Measurements from ENCODE around the gene MBD5. TPM values are rescaled to one million over a fixed set of nuclear protein-coding genes. Genes with fewer than 3 reads are reported as not detected.

Gene MBD5
- 18.5 and 21.3 TPM in 2 replicates for total RNA-seq

GRCh38 chr2:148021059-148021861 is at the start of gene MBD5:
Gene MBD5 (plus strand): TSS chr2:148021091.

DNA sequence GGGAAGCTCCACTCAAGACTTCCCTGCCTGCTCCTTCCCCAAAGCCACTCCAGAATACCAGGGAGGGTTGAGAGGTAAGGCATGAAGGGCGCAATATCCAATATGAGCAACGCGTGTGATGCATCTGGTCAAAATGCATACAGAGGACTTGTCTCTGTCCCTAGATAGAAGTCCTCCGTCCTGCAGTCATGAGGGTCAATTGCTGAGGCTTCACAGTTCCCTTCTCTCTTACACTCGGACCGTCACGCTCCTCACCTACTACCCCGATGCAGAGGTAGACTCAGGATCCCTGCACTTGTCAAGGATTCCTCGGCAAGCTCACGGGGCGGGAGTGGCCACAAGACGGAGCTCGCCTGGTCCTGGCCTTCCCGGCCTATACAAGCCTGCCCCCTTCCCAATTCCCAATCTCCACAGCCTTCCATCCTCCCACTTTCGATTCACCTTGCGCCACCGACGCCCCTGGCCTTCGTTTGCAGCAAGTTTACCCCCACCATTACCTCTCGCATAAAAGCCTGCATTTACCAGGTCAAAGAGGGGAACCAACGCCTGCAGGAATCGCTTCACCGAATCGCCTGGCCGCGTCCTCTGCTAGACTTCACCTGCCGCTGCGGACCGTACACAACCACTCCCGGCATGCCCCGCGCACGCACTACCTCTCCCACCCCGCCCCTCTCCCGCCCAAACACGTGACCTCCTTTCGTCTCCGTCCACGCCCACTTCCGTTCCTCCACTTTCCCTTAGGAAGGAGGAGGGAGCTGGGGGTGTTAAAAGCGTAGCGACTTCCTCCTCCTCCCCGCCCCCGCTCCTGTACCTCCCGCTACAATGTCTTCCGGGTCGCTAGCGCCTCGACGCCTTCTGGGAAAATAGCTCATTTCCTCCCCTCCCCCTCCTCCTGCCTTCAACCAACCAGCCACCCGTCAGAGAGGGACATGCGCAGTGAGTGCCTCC is 506 bp upstream of the MBD5 start, which contains the start of gene ORC4:
ORC4 (minus strand) TSS at position 627 of the 948 bp plus-strand sequence. CDS start 44,779 bp downstream, outside the sequence.

Other genes starting within 250 kb of the MBD5 start
- 10.1 and 29.6 TPM in 2 replicates for gene ACVR2A, start 176.1 kb upstream of the MBD5 start, total RNA-seq
- 8.4 and 17.0 TPM in 2 replicates for gene ORC4, start 354 bp upstream of the MBD5 start, total RNA-seq

All from bronchial smooth muscle cell (primary cell).